GM21515 (cell line): ENCODE results near the gene CTBP1.

Experiments
- ATAC-seq: cut with Tn5 transposase; IDR thresholded peaks from one replicate; pipeline ENCODE4 v1.9.1; 2021; ENCODE audit not compliant: unreplicated experiment

CTBP1 gene

DNA sequence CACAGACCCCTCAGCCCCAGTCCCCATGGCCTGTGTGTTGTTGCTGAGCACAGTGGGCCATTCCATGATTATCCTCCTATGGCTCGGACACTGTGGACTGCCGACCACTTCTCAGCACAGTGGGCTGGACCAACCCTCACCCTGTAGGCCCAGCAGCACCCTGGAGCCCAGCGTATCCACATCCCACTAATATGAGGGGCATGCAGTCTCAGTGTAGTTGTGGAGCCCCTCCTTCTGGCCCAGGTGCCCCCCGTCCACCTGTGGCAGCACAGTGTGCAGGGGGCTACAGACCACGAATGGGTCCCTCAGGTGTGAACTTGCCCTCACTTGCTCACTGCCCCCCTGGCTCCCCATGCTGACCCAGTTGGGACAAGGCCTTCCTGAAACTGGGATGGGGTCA, 84.5 kb downstream of the CTBP1 start:
- ATAC-seq, result no peak

- ATAC-seq, result no peak
Observed at GRCh38 chr4:1164040-1164439, 84.9 kb downstream of the CTBP1 start.
